ENCODE measurements around the gene CFAP119. TPM values are rescaled to one million over a fixed set of nuclear protein-coding genes. Genes with fewer than 3 reads are reported as not detected.

The CFAP119 gene
- polyA plus RNA-seq, 1 of the 3 experiments (the other 2 are of a cell fraction): 28.4 TPM

- TF ChIP-seq RXRA (IDR thresholded peaks at IDR 0.05; ENCODE audit: borderline replicate concordance, low read depth): no peak
- no peak for TF ChIP-seq POLR2AphosphoS5 (IDR thresholded peaks at IDR 0.05; ENCODE audit: low read depth, low read length)
- no peak for TF ChIP-seq USF2 (IDR thresholded peaks at IDR 0.05; ENCODE audit: borderline replicate concordance, low read depth, low read length)
- TF ChIP-seq JUND (IDR thresholded peaks at IDR 0.05): no peak
- no peak for TF ChIP-seq MXI1 (IDR thresholded peaks at IDR 0.05; ENCODE audit: low read depth, low read length)
- TF ChIP-seq GATA2 (CRISPR knock-in tag; IDR thresholded peaks at IDR 0.05): no peak
Observed at GRCh38 chr16:30780549-30780948, 18.7 kb upstream of the CFAP119 start (continued).

- H3K27ac ChIP-seq (ENCODE audit: low read depth in 2 of 2, low read length in 1 of 2): no peak overlapping the region
- H3K36me3 ChIP-seq (replicated peaks in 1 of 2; ENCODE audit: control insufficient read depth in 1 of 2, insufficient read depth in 2 of 2, low read length in 1 of 2): peaks cover 8 to 49% of the 10 kb centered on the region in 2 experiments
- no peak overlapping the region for H3K4me2 ChIP-seq
- POLR2A ChIA-PET: interaction anchor here (0.6 kb wide), 1 partner anchor 79 kb away, joined by 3 read pairs; no protein-coding TSS in a partner anchor
- no peak for DNase-seq
- peaks cover 29% of the 10 kb centered on the region for H3K79me2 ChIP-seq (ENCODE audit: insufficient read depth)
- H3F3A ChIP-seq (replicated peaks; ENCODE audit: insufficient read depth): peaks cover 26% of the 10 kb centered on the region
- no peak overlapping the region for H2AFZ ChIP-seq (ENCODE audit: low read depth)
- H4K20me1 ChIP-seq (ENCODE audit: insufficient read depth): no peaks in the 10 kb centered on the region
- H3K4me3 ChIP-seq (ENCODE audit: low read depth in 2 of 2, low read length in 1 of 2): no peak overlapping the region
- no peaks in the 10 kb centered on the region for H3K9me3 ChIP-seq
- no peak overlapping the region for H3K9ac ChIP-seq
- no peaks in the 10 kb centered on the region for H3K27me3 ChIP-seq (ENCODE audit: insufficient read depth)
- WGBS (ENCODE audit: low lambda C conversion rate): 94% methylated on average over 3 of the region's 3 CpGs
- H3K4me1 ChIP-seq (ENCODE audit: control insufficient read depth in 1 of 2, insufficient read depth in 2 of 2, low read depth in 1 of 2, low read length in 1 of 2): peaks cover 9 to 23% of the 10 kb centered on the region in 2 experiments; a peak in 3 of 4 replicates
- CTCF ChIA-PET: no interaction called here
- TF ChIP-seq TEAD4 (IDR thresholded peaks at IDR 0.05; ENCODE audit: borderline replicate concordance, insufficient read depth) (no peak), JUND (IDR thresholded peaks at IDR 0.05) (no peak)
- no peaks in the 10 kb centered on the region for H3K9me2 ChIP-seq
Observed at GRCh38 chr16:30780021-30780420, 18.2 kb upstream of the CFAP119 start.

GRCh38 chr16:30779596-30779995 is 17.7 kb upstream of the CFAP119 start:
- ChIA-PET POLR2A (no interaction called here), CTCF (no interaction called here)
- 95% methylated on average over 6 of the region's 6 CpGs for WGBS (ENCODE audit: low lambda C conversion rate)
- no peaks in the 10 kb centered on the region for H3K27me3 ChIP-seq (ENCODE audit: insufficient read depth)
- peaks cover 29% of the 10 kb centered on the region for H3F3A ChIP-seq (replicated peaks; ENCODE audit: insufficient read depth)
- H3K79me2 ChIP-seq (ENCODE audit: insufficient read depth): peaks cover 25% of the 10 kb centered on the region
- no peak overlapping the region for H2AFZ ChIP-seq (ENCODE audit: low read depth)
- no peaks in the 10 kb centered on the region for H4K20me1 ChIP-seq (ENCODE audit: insufficient read depth)
- H3K9me2 ChIP-seq: no peaks in the 10 kb centered on the region
- TF ChIP-seq NRF1 (IDR thresholded peaks at IDR 0.05; ENCODE audit: low read depth, low read length): no peak
- no peak for TF ChIP-seq FOSL2 (IDR thresholded peaks at IDR 0.05; ENCODE audit: borderline replicate concordance, low read depth)
- no peak for TF ChIP-seq RCOR1 (IDR thresholded peaks at IDR 0.05; ENCODE audit: low read length)
- TF ChIP-seq TCF12 (IDR thresholded peaks at IDR 0.05): no peak
- no peak for TF ChIP-seq ELF1 (IDR thresholded peaks at IDR 0.05)
- TF ChIP-seq TEAD4 (IDR thresholded peaks at IDR 0.05; ENCODE audit: borderline replicate concordance, insufficient read depth): no peak
- TF ChIP-seq MXI1 (IDR thresholded peaks at IDR 0.05; ENCODE audit: low read depth, low read length): no peak
- no peak for TF ChIP-seq RAD21 (IDR thresholded peaks at IDR 0.05; ENCODE audit: low read length)
- no peak for TF ChIP-seq YY1 (IDR thresholded peaks at IDR 0.05; ENCODE audit: low read depth)
- TF ChIP-seq USF1 (IDR thresholded peaks at IDR 0.05; ENCODE audit: borderline replicate concordance, low read depth): no peak
- no peak; the same call in 1 of the 2 replicates for TF ChIP-seq POLR2AphosphoS5 (IDR thresholded peaks at IDR 0.05; ENCODE audit: low read depth, low read length)
- no peak for TF ChIP-seq CHD2 (IDR thresholded peaks at IDR 0.05; ENCODE audit: low read length, partially characterized antibody)
- TF ChIP-seq SIN3A (IDR thresholded peaks at IDR 0.05; ENCODE audit: borderline replicate concordance, low read depth, low read length): no peak
- no peak for TF ChIP-seq MEF2A (IDR thresholded peaks at IDR 0.05; ENCODE audit: borderline replicate concordance, low read depth)
- no peak for TF ChIP-seq GATA2 (CRISPR knock-in tag; IDR thresholded peaks at IDR 0.05)
- no peak for TF ChIP-seq GABPA (IDR thresholded peaks at IDR 0.05; ENCODE audit: low read depth)
- H3K4me2 ChIP-seq: no peak overlapping the region
- H3K27ac ChIP-seq (ENCODE audit: low read depth in 2 of 2, low read length in 1 of 2): no peak overlapping the region
- DNase-seq: no peak
- H3K36me3 ChIP-seq (replicated peaks in 1 of 2; ENCODE audit: control insufficient read depth in 1 of 2, insufficient read depth in 2 of 2, low read length in 1 of 2): peaks cover 12 to 45% of the 10 kb centered on the region in 2 experiments
- no peak overlapping the region for H3K9ac ChIP-seq
- peaks cover 12 to 26% of the 10 kb centered on the region in 2 experiments; a peak in 3 of 4 replicates for H3K4me1 ChIP-seq (ENCODE audit: control insufficient read depth in 1 of 2, insufficient read depth in 2 of 2, low read depth in 1 of 2, low read length in 1 of 2)
- no peak overlapping the region for H3K4me3 ChIP-seq (ENCODE audit: low read depth in 2 of 2, low read length in 1 of 2)
- H3K9me3 ChIP-seq: no peaks in the 10 kb centered on the region

Data from SK-N-SH (cell line).